Pancreas (tissue), 10 donors: ENCODE measurements around the gene SIL1. TPM values are rescaled to one million over a fixed set of nuclear protein-coding genes. Genes with fewer than 3 reads are reported as not detected.

Source experiments
- ATAC-seq, 4 donors: fragments of 200-7000 bp; cut with Tn5 transposase; one replicate each; pipeline versions ENCODE4 v1.8.0 to v1.9.1; 2020; ENCODE audit warnings: mild to moderate bottlenecking in 4 of 4, moderate library complexity in 4 of 4
- DNase-seq, 6 donors: peaks; one replicate each; pipeline ENCODE4 v3.0.0-alpha.2; 2020
- FAIRE-seq: peaks from 2 replicates; lab custom pipeline; 2012; peaks lifted over from hg19 to GRCh38; lab: Jason Lieb, UNC
- H3K27ac ChIP-seq, 4 donors: fragments of 200-600 bp; sonication (generic); 1 replicate in 3 of 4; 2 replicates in 1 of 4; pipeline versions ENCODE4 v1.5.0 to v1.8.0; 2020
- H3K27me3 ChIP-seq, 4 donors: fragments of 200-600 bp; one replicate each; pipeline ENCODE4 v1.8.0; 2021
- H3K36me3 ChIP-seq, 3 donors: fragments of 200-600 bp; sonication (generic) in 1 of 3; one replicate each; pipeline versions ENCODE4 v1.5.0 to v1.8.0; 2020 to 2021
- H3K4me1 ChIP-seq, 3 donors: fragments of 200-600 bp; one replicate each; pipeline ENCODE4 v1.8.0; 2021
- H3K4me3 ChIP-seq, 4 donors: fragments of 200-600 bp; sonication (generic) in 2 of 4; one replicate each; pipeline versions ENCODE4 v1.5.0 to v1.8.0; 2020 to 2021
- H3K9me3 ChIP-seq, 4 donors: fragments of 200-600 bp; one replicate each; pipeline ENCODE4 v1.8.0; 2021
- WGBS, 2 donors: extraction: QIAGEN DNeasy Blood & Tissue Kit; methylation state at CpG; one replicate each; pipeline ENCODE4 v1.1.7; 2013; 5-methylcytosine and 5-hydroxymethylcytosine counted together
- intact Hi-C, 3 donors: fragments of 100-400 bp; cut with DNase I; formaldehyde crosslinking; loops; one replicate each; pipeline versions ENCODE4 v1.11.1 to v1.14.2; 2022
- polyA plus RNA-seq, 2 donors: library from polyadenylated mRNA; stranded (reverse); fragments of 200-250 nt; gene quantifications; one replicate each; pipeline ENCODE4 v1.2.3, GENCODE V29; 2013
- total RNA-seq, 6 donors: library from RNA; stranded (reverse); fragmentation: NEBNext Ultra II Directional in 4 of 6; extraction: Animal tissue kit (Norgen Biotek cat#: 25700) in 4 of 6; gene quantifications; one replicate each; pipeline versions ENCODE4 v1.2.1 to v1.2.4, GENCODE V29; 2021 to 2023
- TF ChIP-seq, protein P1 (sequence below), 4 donors: fragments of 200-600 bp; sonication (generic) in 3 of 4; IDR thresholded peaks; one replicate each; pipeline versions ENCODE4 v1.5.0 to v1.8.0; 2021; ENCODE audit warnings: antibody characterized with exemption in 4 of 4
- donor health status: healthy with polysubstance abuse.
- donor health status: DM: no; HTN: no; CAD: no; lungs with moderate emphysema.
- donor health status: DM: no; HTN: no; CAD: no.
- donor health status: control.
- donor health status: control.
- donor health status: Bipolar disorder and iron deficiency.
- donor health status: DM: yes; HTN: yes; CAD: no.
- donor health status: DM: no; HTN: no; CAD: no.
- donor health status: DM: no; HTN: no; CAD: no.
- donor health status: DM: yes; HTN: yes; CAD: no.

SIL1 gene
- total and polyA plus RNA-seq, 8 donors: 38.6 to 119 (median 55.0) TPM

DNA sequence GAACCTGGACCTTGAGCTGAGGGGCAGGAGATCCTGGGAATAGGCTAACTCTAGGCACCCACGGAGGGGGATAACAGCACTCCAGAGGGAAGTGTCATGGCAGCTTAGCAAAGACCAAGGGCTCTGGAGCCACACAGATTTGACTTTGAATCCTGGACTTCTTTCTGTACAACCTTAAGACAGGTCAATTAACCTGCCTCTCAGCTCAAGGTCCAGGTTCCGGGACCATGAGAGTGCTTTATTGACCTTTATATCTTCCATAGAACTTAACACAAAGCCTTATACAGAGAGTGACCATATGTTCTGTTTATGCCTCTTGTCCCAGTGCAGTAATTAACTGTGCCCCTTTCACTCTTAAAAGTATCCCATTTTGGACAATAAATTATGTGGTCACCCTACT is 232.5 kb downstream of the SIL1 start:
- TF ChIP-seq, protein P1, sequence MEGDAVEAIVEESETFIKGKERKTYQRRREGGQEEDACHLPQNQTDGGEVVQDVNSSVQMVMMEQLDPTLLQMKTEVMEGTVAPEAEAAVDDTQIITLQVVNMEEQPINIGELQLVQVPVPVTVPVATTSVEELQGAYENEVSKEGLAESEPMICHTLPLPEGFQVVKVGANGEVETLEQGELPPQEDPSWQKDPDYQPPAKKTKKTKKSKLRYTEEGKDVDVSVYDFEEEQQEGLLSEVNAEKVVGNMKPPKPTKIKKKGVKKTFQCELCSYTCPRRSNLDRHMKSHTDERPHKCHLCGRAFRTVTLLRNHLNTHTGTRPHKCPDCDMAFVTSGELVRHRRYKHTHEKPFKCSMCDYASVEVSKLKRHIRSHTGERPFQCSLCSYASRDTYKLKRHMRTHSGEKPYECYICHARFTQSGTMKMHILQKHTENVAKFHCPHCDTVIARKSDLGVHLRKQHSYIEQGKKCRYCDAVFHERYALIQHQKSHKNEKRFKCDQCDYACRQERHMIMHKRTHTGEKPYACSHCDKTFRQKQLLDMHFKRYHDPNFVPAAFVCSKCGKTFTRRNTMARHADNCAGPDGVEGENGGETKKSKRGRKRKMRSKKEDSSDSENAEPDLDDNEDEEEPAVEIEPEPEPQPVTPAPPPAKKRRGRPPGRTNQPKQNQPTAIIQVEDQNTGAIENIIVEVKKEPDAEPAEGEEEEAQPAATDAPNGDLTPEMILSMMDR (IDR thresholded peaks at IDR 0.05): no peak
- intact Hi-C loops: no loop called here
- no peaks in the 10 kb centered on the region for H3K36me3 ChIP-seq
- no peak overlapping the region for H3K27ac ChIP-seq
- ATAC-seq: no peak
- H3K9me3 ChIP-seq: no peaks in the 10 kb centered on the region
- no peak for FAIRE-seq
- H3K27me3 ChIP-seq: no peaks in the 10 kb centered on the region
- peaks cover 30 to 56% (median 44%) of the 10 kb centered on the region in 3 donors for H3K4me1 ChIP-seq
- no peak for DNase-seq
- 69 to 73% methylated on average over 2 of the region's 2 CpGs for WGBS, 2 donors
- H3K4me3 ChIP-seq: no peak overlapping the region

DNA sequence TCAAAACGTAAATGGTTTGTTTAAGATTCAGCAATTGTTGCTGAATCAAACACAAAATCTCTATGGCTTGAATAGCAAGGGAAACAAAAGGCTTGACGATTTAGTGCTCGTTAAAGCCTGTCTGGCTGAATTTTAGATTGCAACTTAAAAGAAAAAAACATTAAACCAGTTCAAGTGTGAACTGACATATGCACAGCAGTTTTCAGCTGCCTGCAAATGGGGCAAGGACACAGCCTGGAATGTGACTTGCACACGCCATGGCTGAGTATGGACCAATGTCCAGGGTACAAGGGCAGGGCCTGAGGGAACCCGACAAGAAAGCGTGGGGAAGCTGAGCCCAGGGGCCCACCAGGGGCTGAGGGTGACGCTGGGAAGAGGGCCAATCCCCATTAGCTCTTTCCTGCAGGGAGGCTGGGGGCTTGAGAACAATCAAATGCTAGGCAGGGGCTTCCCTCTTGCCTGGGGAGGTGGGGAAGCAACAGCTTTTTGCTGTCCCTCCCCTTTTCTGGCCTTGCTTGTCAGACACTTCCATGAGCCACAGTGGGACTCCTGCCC is 233.4 kb downstream of the SIL1 start:
- H3K27me3 ChIP-seq: no peaks in the 10 kb centered on the region
- no peak overlapping the region for H3K4me3 ChIP-seq
- H3K36me3 ChIP-seq: no peaks in the 10 kb centered on the region
- TF ChIP-seq, protein P1 (IDR thresholded peaks at IDR 0.05): no peak
- no peak overlapping the region for H3K27ac ChIP-seq
- intact Hi-C loops: no loop called here
- ATAC-seq (peak in 1 of 4 donors; percentile 15), DNase-seq (no peak), FAIRE-seq (no peak)
- 36 to 39% methylated on average over 7 of the region's 7 CpGs for WGBS, 2 donors
- peaks cover 25 to 56% (median 38%) of the 10 kb centered on the region in 3 donors for H3K4me1 ChIP-seq
- no peaks in the 10 kb centered on the region for H3K9me3 ChIP-seq

DNA sequence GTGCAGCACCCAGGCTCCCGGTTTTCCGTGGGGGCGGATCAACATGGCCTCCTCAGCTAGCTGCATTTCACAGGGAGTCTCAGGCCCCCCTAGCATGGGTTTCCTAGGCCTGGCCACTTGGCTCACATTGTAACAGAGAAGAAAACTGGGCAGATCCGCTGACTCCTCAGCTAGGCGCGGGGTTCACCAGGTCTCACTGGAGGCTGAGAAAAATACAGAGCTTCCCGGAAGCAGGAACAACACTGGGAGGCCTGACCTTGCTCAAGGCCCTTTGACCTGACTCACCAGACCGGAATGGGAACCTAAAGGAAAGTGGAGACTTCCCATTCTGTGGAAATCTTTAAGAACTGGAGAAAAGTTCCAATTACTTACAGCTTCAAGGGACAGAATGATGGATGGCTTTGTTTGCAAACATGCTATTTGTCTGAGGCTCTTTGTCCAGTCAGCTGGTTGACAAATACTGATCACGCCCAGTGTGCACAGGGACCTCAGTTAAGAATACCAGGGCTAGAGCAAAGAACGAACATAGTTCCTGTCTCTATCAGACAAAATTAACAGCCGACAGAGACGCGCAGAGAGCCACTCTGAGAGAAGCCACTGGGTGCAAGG is 234.3 kb downstream of the SIL1 start:
- Histone ChIP-seq H3K4me1 (peaks cover 25 to 48% (median 38%) of the 10 kb centered on the region in 3 donors), H3K4me3 (no peak overlapping the region), H3K9me3 (no peaks in the 10 kb centered on the region), H3K27ac (peak overlapping the region in 2 of 4 donors; percentile 13 to 23), H3K27me3 (no peaks in the 10 kb centered on the region), H3K36me3 (no peaks in the 10 kb centered on the region)
- TF ChIP-seq, protein P1 (IDR thresholded peaks at IDR 0.05): no peak
- no peak for FAIRE-seq
- peak in 3 of 4 donors; percentile 10 to 32 (median 11) for ATAC-seq
- 64 to 71% methylated on average over 13 of the region's 13 CpGs for WGBS, 2 donors
- DNase-seq: peak in 1 of 6 donors; percentile 24
- intact Hi-C loops: no loop called here

DNA sequence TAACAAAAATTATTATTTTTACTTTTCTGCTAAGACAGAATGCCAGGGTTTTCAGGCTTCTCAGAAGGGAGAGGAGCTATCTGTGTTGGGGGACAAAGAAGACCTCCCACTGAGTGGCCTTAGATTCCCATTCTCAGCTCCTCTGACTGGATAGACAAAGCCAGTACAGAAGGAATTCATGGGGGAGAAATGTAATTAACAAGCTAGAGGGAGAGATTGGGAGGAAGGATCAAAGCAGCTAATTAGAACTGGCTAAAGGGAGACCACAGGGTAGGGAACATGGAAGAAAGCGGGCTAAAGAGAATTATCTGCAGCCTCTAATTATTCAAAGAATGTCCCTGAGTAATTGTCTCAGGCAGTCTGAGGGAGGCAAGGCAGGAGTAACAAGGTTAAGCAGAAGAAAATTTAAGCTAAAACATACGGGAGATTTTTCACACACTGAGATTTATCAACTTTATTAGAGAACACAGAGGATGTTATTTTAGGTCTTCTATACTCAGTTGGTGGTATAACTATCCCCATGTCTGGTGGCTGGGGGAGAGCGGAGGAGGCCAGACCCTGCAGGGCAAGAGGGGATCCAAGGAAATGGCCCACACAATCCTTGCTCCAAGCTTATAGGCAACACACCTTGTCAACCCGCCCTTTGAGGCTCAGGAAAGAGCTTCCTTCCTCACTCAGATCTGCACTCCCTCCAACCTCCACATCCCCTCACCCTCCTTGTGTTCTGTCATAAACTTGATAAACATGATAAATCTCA is 235.4 kb downstream of the SIL1 start:
- H3K4me1 ChIP-seq: peaks cover 25 to 43% (median 32%) of the 10 kb centered on the region in 3 donors
- H3K36me3 ChIP-seq: no peaks in the 10 kb centered on the region
- intact Hi-C loops: no loop called here
- H3K27ac ChIP-seq: no peak overlapping the region
- no peak for DNase-seq
- no peak overlapping the region for H3K4me3 ChIP-seq
- ATAC-seq: no peak
- no peaks in the 10 kb centered on the region for H3K9me3 ChIP-seq
- 89 to 92% methylated on average over 4 of the region's 4 CpGs for WGBS, 2 donors
- no peak for FAIRE-seq
- no peaks in the 10 kb centered on the region for H3K27me3 ChIP-seq
- TF ChIP-seq, protein P1 (IDR thresholded peaks at IDR 0.05): no peak
